HepG2 (cell line): Measurements from ENCODE around the gene ENAH. TPM values are rescaled to one million over a fixed set of nuclear protein-coding genes. Genes with fewer than 3 reads are reported as not detected.

Experiments
- ATAC-seq: fragments of 200-7000 bp; cut with Tn5 transposase; 3 replicates; pipeline ENCODE4 v1.9.1; 2020; ENCODE audit warnings: mild to moderate bottlenecking, moderate library complexity
- BruUV-seq: library from RNA; stranded (reverse); fragments of 400-500 nt; replicated peaks from 2 replicates; lab custom pipeline; 2021; lab: Mats Ljungman, UMichigan
- CTCF ChIA-PET: fragments of 300-600 bp; formaldehyde crosslinking; extraction: SDS; loops from one replicate; lab custom pipeline; 2021; ENCODE audit warnings: low total read pairs, inconsistent platforms, low intra/inter-chr PET ratio; lab: Yijun Ruan, JAX
- POLR2A ChIA-PET: fragments of 350-600 bp; sonication (Branson Sonifier 250); formaldehyde crosslinking; loops from one replicate; lab custom pipeline; 2020; ENCODE audit warnings: antibody characterized with exemption, inconsistent platforms; lab: Yijun Ruan, JAX
- DNase-seq: peaks from one replicate; pipeline ENCODE4 v3.0.0-alpha.2; 2015; ENCODE audit warnings: low spot score
- FAIRE-seq: peaks from 3 replicates; lab custom pipeline; 2011; peaks lifted over from hg19 to GRCh38; lab: Jason Lieb, UNC
- H2AFZ ChIP-seq: one replicate; pipeline ENCODE4 v1.6.1; 2011; ENCODE audit warnings: low read length, inconsistent platforms
- H3K27ac ChIP-seq: fragments of 300-600 bp; 3 replicates; pipeline ENCODE4 v1.8.0; 2011; ENCODE audit warnings: mixed run types, mild to moderate bottlenecking, mixed read lengths, low read length, inconsistent platforms; ENCODE audit not compliant: insufficient read depth; ENCODE audit errors: extremely low read length
- H3K27me3 ChIP-seq, 2 experiments: fragments of 200-600 bp in 1 of 2; 2 replicates in 1 of 2; 3 replicates in 1 of 2; pipeline versions ENCODE4 v1.6.0 to v1.8.0; 2011; ENCODE audit warnings: low read length in 2 of 2, mild to moderate bottlenecking in 2 of 2, moderate library complexity in 2 of 2, inconsistent platforms in 1 of 2; ENCODE audit not compliant: insufficient read depth in 2 of 2, control insufficient read depth in 1 of 2
- H3K36me3 ChIP-seq, 2 experiments: fragments of 200-600 bp in 1 of 2; replicated peaks in 1 of 2; 2 replicates in 1 of 2; 3 replicates in 1 of 2; pipeline versions ENCODE4 v1.5.1 to v1.8.0; 2011; ENCODE audit warnings: low read length in 2 of 2, inconsistent platforms in 1 of 2; ENCODE audit not compliant: insufficient read depth in 2 of 2, control insufficient read depth in 1 of 2
- H3K4me1 ChIP-seq: 2 replicates; pipeline ENCODE4 v1.5.1; 2012; ENCODE audit warnings: low read length, inconsistent platforms; ENCODE audit not compliant: insufficient read depth
- H3K4me2 ChIP-seq: 2 replicates; pipeline ENCODE4 v1.6.0; 2011; ENCODE audit warnings: low read depth, low read length, inconsistent platforms
- H3K4me3 ChIP-seq, 3 experiments: fragments of 200-600 bp in 1 of 3; sonication (generic), shearing (Covaris generic) in 1 of 3; replicated peaks in 1 of 3; 2 replicates each; pipeline ENCODE4 v1.5.1; 2011 to 2016; ENCODE audit warnings: low read length in 3 of 3, inconsistent platforms in 2 of 3, low read depth in 2 of 3, mild to moderate bottlenecking in 2 of 3, control low read depth in 1 of 3, mixed read lengths in 1 of 3; ENCODE audit not compliant: insufficient read depth in 1 of 3
- H3K79me2 ChIP-seq: one replicate; pipeline ENCODE4 v1.6.1; 2011; ENCODE audit warnings: low read length, inconsistent platforms; ENCODE audit not compliant: insufficient read depth
- H3K9ac ChIP-seq: 2 replicates; pipeline ENCODE4 v1.6.0; 2011; ENCODE audit warnings: mild to moderate bottlenecking, low read depth, low read length, inconsistent platforms; ENCODE audit not compliant: insufficient read depth
- H3K9me3 ChIP-seq: 2 replicates; pipeline ENCODE4 v1.5.1; 2012; ENCODE audit warnings: mild to moderate bottlenecking, low read length
- H4K20me1 ChIP-seq: 2 replicates; pipeline ENCODE4 v1.6.0; 2011; ENCODE audit warnings: inconsistent platforms, mild to moderate bottlenecking, low read length, moderate library complexity; ENCODE audit not compliant: insufficient read depth
- SAP130 ChIP-seq: IDR thresholded peaks from 2 replicates; pipeline ENCODE4 v1.6.1; 2016; ENCODE audit warnings: low read depth
- SMAD1 ChIP-seq: sonication (generic); formaldehyde crosslinking; IDR thresholded peaks from 2 replicates; pipeline ENCODE4 v1.4.0; 2020; ENCODE audit warnings: missing genetic modification reagents, low read depth, mild to moderate bottlenecking, borderline replicate concordance
- SP140L ChIP-seq: sonication (generic); formaldehyde crosslinking; IDR thresholded peaks from 2 replicates; pipeline ENCODE4 v1.4.0; 2020; ENCODE audit warnings: missing genetic modification reagents, borderline replicate concordance
- TRAFD1 ChIP-seq: sonication (generic); formaldehyde crosslinking; IDR thresholded peaks from 2 replicates; pipeline ENCODE4 v1.5.1; 2020; ENCODE audit warnings: missing genetic modification reagents, mild to moderate bottlenecking, borderline replicate concordance
- ZNF350 ChIP-seq: sonication (generic); formaldehyde crosslinking; IDR thresholded peaks from 2 replicates; pipeline ENCODE4 v1.4.0; 2020; ENCODE audit warnings: mild to moderate bottlenecking, low read depth, missing genetic modification reagents, borderline replicate concordance
- ZNF362 ChIP-seq: sonication (generic); formaldehyde crosslinking; IDR thresholded peaks from 2 replicates; pipeline ENCODE4 v1.4.0; 2020; ENCODE audit warnings: missing genetic modification reagents, mild to moderate bottlenecking, borderline replicate concordance
- ZNF510 ChIP-seq: sonication (generic); formaldehyde crosslinking; IDR thresholded peaks from 2 replicates; pipeline ENCODE4 v1.4.0; 2020; ENCODE audit warnings: low read depth, mild to moderate bottlenecking, missing genetic modification reagents
- ZNF530 ChIP-seq: sonication (generic); formaldehyde crosslinking; IDR thresholded peaks from 2 replicates; pipeline ENCODE4 v1.5.0; 2020; ENCODE audit warnings: low read depth, mild to moderate bottlenecking, missing genetic modification reagents
- WGBS: methylation state at CpG from one replicate; pipeline ENCODE4 v1.1.6; 2017; ENCODE audit warnings: low lambda C conversion rate; 5-methylcytosine and 5-hydroxymethylcytosine counted together
- in situ Hi-C: cut with HindIII; loops from 2 replicates; pipeline ENCODE4 v1.10.0; 2017; ENCODE audit warnings: low pct_unique_long_range_greater_than_20kb; ENCODE audit not compliant: extremely low pct_ligation_motif_present
- intact Hi-C: fragments of 100-400 bp; cut with micrococcal nuclease; formaldehyde crosslinking; loops from one replicate; pipeline ENCODE4 v1.10.0; 2022; ENCODE audit not compliant: unreplicated experiment
- polyA plus RNA-seq, 8 experiments: library from polyadenylated mRNA; depleted of rRNA in 3 of 8; stranded (reverse) in 7 of 8; unstranded in 1 of 8; fragments of >200 nt; fragmentation: Illumina TruSeq in 4 of 8; extraction: Trizol in 4 of 8; gene quantifications; 2 replicates each; pipeline versions ENCODE4 v1.2.1 to v1.2.3, GENCODE V29; 2011 to 2016; ENCODE audit warnings: low read depth in 4 of 8, missing spikeins in 1 of 8, mixed read lengths in 1 of 8; ENCODE audit not compliant: insufficient read depth in 1 of 8
- total RNA-seq, 5 experiments: library from RNA; depleted of rRNA; stranded (reverse); fragments of >200 nt; fragmentation: Illumina TruSeq; extraction: Trizol; gene quantifications; 2 replicates each; pipeline ENCODE4 v1.2.3, GENCODE V29; 2016; ENCODE audit warnings: low read depth in 1 of 5
- TF ChIP-seq, protein P1 (sequence below): sonication (generic); formaldehyde crosslinking; IDR thresholded peaks from 2 replicates; pipeline ENCODE4 v1.8.1; 2023; ENCODE audit warnings: mild to moderate bottlenecking, missing genetic modification reagents, borderline replicate concordance
- TF ChIP-seq, protein P2 (sequence below): sonication (generic); formaldehyde crosslinking; IDR thresholded peaks from 2 replicates; pipeline ENCODE4 v1.5.0; 2020; ENCODE audit warnings: missing genetic modification reagents
- TF ChIP-seq, protein P3 (sequence below): sonication (generic); formaldehyde crosslinking; IDR thresholded peaks from 2 replicates; pipeline ENCODE4 v1.4.0; 2020; ENCODE audit warnings: missing genetic modification reagents

The ENAH gene
- total and polyA plus RNA-seq, 2 of the 13 experiments (the other 11 are each of a cell fraction or from before 2014, with no cell fraction given), result 22.1 to 58.3 TPM

DNA sequence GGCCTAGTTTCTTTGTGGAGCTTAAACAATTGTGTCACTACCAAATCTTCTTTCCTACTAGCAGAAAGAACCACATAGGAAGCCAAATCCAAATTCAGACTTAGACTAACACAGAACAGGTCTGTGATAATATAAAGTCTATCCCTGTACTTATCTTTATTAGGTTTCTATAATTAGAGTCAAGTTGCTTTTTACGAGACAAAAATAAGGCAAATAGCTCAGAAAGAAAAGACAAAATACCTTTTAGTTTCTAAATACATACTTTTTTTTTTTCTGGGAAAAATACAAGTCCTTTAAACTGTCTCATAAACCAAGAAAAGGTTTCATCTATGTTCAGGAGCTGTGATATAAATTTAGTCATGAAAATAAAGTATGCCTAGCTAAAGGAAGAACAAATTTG is 146.2 kb downstream of the ENAH start (continued):
- TF ChIP-seq, protein P1, sequence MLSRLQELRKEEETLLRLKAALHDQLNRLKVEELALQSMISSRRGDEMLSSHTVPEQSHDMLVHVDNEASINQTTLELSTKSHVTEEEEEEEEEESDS, result no peak
- TF ChIP-seq TRAFD1 (CRISPR knock-in tag) (no peak), ZNF510 (no peak), SAP130 (no peak), ZNF350 (CRISPR knock-in tag) (no peak)
- TF ChIP-seq, protein P2, sequence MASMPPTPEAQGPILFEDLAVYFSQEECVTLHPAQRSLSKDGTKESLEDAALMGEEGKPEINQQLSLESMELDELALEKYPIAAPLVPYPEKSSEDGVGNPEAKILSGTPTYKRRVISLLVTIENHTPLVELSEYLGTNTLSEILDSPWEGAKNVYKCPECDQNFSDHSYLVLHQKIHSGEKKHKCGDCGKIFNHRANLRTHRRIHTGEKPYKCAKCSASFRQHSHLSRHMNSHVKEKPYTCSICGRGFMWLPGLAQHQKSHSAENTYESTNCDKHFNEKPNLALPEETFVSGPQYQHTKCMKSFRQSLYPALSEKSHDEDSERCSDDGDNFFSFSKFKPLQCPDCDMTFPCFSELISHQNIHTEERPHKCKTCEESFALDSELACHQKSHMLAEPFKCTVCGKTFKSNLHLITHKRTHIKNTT (CRISPR knock-in tag), result no peak

DNA sequence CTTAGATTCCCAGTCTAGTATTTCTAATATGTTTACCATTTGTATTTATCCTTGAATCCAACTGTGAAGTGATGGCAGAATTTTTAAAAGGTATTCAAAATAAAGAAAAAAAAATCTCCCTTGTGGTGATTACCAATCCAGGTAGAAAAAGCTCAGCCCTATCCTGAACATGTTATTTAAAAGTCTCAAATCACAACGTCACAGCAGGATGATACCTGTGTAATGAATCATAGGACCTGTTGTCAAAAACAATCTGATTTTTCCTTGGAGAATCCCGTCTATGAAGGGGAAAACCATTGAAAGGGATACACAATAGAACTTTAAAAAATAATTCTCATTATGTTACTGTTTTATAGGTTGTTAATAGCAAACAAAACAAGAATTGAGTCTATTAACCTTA is 148.1 kb downstream of the ENAH start:
- BruUV-seq, result no TSS peak
- no peak overlapping the region for H3K4me2 ChIP-seq
- no peak overlapping the region for H3K27ac ChIP-seq
- no peak overlapping the region for H3K4me3 ChIP-seq
- no peaks in the 10 kb centered on the region for H4K20me1 ChIP-seq
- ATAC-seq (no peak), DNase-seq (no peak), FAIRE-seq (no peak)
- TF ChIP-seq, protein P3, sequence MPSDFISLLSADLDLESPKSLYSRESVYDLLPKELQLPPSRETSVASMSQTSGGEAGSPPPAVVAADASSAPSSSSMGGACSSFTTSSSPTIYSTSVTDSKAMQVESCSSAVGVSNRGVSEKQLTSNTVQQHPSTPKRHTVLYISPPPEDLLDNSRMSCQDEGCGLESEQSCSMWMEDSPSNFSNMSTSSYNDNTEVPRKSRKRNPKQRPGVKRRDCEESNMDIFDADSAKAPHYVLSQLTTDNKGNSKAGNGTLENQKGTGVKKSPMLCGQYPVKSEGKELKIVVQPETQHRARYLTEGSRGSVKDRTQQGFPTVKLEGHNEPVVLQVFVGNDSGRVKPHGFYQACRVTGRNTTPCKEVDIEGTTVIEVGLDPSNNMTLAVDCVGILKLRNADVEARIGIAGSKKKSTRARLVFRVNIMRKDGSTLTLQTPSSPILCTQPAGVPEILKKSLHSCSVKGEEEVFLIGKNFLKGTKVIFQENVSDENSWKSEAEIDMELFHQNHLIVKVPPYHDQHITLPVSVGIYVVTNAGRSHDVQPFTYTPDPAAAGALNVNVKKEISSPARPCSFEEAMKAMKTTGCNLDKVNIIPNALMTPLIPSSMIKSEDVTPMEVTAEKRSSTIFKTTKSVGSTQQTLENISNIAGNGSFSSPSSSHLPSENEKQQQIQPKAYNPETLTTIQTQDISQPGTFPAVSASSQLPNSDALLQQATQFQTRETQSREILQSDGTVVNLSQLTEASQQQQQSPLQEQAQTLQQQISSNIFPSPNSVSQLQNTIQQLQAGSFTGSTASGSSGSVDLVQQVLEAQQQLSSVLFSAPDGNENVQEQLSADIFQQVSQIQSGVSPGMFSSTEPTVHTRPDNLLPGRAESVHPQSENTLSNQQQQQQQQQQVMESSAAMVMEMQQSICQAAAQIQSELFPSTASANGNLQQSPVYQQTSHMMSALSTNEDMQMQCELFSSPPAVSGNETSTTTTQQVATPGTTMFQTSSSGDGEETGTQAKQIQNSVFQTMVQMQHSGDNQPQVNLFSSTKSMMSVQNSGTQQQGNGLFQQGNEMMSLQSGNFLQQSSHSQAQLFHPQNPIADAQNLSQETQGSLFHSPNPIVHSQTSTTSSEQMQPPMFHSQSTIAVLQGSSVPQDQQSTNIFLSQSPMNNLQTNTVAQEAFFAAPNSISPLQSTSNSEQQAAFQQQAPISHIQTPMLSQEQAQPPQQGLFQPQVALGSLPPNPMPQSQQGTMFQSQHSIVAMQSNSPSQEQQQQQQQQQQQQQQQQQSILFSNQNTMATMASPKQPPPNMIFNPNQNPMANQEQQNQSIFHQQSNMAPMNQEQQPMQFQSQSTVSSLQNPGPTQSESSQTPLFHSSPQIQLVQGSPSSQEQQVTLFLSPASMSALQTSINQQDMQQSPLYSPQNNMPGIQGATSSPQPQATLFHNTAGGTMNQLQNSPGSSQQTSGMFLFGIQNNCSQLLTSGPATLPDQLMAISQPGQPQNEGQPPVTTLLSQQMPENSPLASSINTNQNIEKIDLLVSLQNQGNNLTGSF (CRISPR knock-in tag), result no peak
- no peak for TF ChIP-seq SMAD1
- no peak for TF ChIP-seq SP140L (CRISPR knock-in tag)
- no peak for TF ChIP-seq ZNF530 (CRISPR knock-in tag)
- no peak for TF ChIP-seq ZNF362 (CRISPR knock-in tag)
- ChIA-PET POLR2A (no interaction called here), CTCF (no interaction called here)
- in situ Hi-C loops (no loop called here), intact Hi-C loops (no loop called here)
- peaks cover 8% of the 10 kb centered on the region; the same call in 1 of the 2 replicates for H3K4me1 ChIP-seq
- no peaks in the 10 kb centered on the region for H3K27me3 ChIP-seq
- no peak overlapping the region for H2AFZ ChIP-seq
- H3K36me3 ChIP-seq, result peaks cover 3 to 18% of the 10 kb centered on the region in 2 experiments
- no peak overlapping the region for H3K9ac ChIP-seq
- WGBS, result 90% methylated on average over 2 of the region's 2 CpGs
- H3K9me3 ChIP-seq, result no peaks in the 10 kb centered on the region
- H3K79me2 ChIP-seq, result no peaks in the 10 kb centered on the region
